ENCODE results near the gene KREMEN1.

DNA sequence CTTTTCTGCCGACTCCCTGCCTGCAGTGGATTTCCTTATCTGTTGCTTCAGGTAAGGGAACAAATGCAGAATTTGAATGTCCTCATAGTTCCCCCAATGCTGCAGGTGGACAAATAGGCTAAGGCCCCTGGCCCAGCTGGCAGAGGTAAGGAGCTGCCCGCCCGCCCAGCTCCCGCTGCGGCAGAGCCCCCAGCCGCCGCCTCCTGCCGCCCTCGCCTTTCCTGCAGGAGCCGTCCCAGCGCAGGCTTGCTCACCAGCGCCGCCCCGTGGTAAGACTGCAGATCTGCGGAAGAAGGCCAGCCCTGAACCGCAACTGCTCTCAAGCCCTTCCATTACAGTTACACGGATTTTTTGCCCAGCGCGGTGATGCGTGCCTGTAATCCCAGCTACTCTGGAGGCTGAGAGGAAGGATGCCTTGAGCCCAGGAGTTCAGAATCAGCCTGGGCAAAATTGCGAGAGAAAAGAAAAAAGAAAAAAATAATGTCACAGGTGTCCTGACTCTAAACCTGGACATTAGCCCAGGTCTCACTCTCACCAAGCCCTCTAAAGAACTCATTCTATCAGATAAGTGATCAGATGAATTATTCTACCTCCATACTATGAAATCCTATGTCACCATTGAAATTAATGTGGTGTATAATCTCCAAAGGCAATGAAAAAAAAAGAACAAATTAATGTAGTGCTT lies 81.7 kb downstream of the KREMEN1 start:
- peak; percentile 80 for TF ChIP-seq RAD21 (IDR thresholded peaks at IDR 0.05; ENCODE audit: insufficient read depth, low read depth, low read length)
- TF ChIP-seq PML (IDR thresholded peaks at IDR 0.05; ENCODE audit: low read length): no peak
- no peak for TF ChIP-seq EZH2 (IDR thresholded peaks at IDR 0.05; ENCODE audit: borderline replicate concordance, control insufficient read depth, low read depth, low read length)
- TF ChIP-seq POLR2A (IDR thresholded peaks at IDR 0.05; ENCODE audit: low read depth, low read length): no peak
- no peak for TF ChIP-seq TCF7 (IDR thresholded peaks at IDR 0.05; ENCODE audit: borderline replicate concordance)
- TF ChIP-seq MXI1 (IDR thresholded peaks at IDR 0.05; ENCODE audit: low read depth, low read length): no peak
- no peak for TF ChIP-seq TAF1 (IDR thresholded peaks at IDR 0.05; ENCODE audit: borderline replicate concordance, low read depth, low read length)
- TF ChIP-seq SMC3 (IDR thresholded peaks at IDR 0.05; ENCODE audit: borderline replicate concordance, low read length): peak; percentile 85
- TF ChIP-seq, protein P1, sequence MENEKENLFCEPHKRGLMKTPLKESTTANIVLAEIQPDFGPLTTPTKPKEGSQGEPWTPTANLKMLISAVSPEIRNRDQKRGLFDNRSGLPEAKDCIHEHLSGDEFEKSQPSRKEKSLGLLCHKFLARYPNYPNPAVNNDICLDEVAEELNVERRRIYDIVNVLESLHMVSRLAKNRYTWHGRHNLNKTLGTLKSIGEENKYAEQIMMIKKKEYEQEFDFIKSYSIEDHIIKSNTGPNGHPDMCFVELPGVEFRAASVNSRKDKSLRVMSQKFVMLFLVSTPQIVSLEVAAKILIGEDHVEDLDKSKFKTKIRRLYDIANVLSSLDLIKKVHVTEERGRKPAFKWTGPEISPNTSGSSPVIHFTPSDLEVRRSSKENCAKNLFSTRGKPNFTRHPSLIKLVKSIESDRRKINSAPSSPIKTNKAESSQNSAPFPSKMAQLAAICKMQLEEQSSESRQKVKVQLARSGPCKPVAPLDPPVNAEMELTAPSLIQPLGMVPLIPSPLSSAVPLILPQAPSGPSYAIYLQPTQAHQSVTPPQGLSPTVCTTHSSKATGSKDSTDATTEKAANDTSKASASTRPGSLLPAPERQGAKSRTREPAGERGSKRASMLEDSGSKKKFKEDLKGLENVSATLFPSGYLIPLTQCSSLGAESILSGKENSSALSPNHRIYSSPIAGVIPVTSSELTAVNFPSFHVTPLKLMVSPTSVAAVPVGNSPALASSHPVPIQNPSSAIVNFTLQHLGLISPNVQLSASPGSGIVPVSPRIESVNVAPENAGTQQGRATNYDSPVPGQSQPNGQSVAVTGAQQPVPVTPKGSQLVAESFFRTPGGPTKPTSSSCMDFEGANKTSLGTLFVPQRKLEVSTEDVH (IDR thresholded peaks at IDR 0.05; ENCODE audit: low read depth, partially characterized antibody): no peak
- 0 out of 2 replicates have a peak, but pooled peaks have one; percentile 23 for TF ChIP-seq PAX5 (IDR thresholded peaks at IDR 0.05; ENCODE audit: borderline replicate concordance, low read depth, low read length)
- no peak for TF ChIP-seq HCFC1 (IDR thresholded peaks at IDR 0.05; ENCODE audit: low read length)
